OCI-LY7 (cell line): ENCODE measurements around the gene HIRIP3. TPM values are rescaled to one million over a fixed set of nuclear protein-coding genes. Genes with fewer than 3 reads are reported as not detected.

ENCODE experiments used
- BruUV-seq: library from RNA; stranded (reverse); fragments of 400-500 nt; replicated peaks from 2 replicates; lab custom pipeline; 2021; lab: Mats Ljungman, UMichigan
- CTCF ChIA-PET: fragments of 300-600 bp; sonication (Branson Sonifier 250); formaldehyde crosslinking; loops from one replicate; lab custom pipeline; 2022; ENCODE audit warnings: antibody characterized with exemption; ENCODE audit not compliant: unreplicated experiment; lab: Charles Lee
- POLR2A ChIA-PET: fragments of 300-600 bp; sonication (Branson Sonifier 250); formaldehyde crosslinking; loops from one replicate; lab custom pipeline; 2022; ENCODE audit warnings: antibody characterized with exemption; lab: Charles Lee
- DNase-seq: peaks from one replicate; pipeline ENCODE4 v3.0.0-alpha.2; 2015; ENCODE audit warnings: low spot score
- H2AFZ ChIP-seq: fragments of 200-600 bp; sonication (generic), shearing (Covaris generic); 2 replicates; pipeline ENCODE4 v1.6.1; 2014; ENCODE audit warnings: mild to moderate bottlenecking, antibody characterized with exemption, low read length, moderate library complexity
- H3K27ac ChIP-seq: fragments of 200-600 bp; sonication (generic); 2 replicates; pipeline ENCODE4 v1.5.1; 2014; ENCODE audit warnings: mixed run types, low read depth, mild to moderate bottlenecking, moderate library complexity, low read length, inconsistent platforms; ENCODE audit not compliant: poor library complexity, severe bottlenecking
- H3K36me3 ChIP-seq: fragments of 200-600 bp; sonication (generic); 2 replicates; pipeline ENCODE4 v1.6.1; 2014; ENCODE audit warnings: mild to moderate bottlenecking, antibody characterized with exemption, low read length, moderate library complexity, mixed read lengths; ENCODE audit not compliant: insufficient read depth
- H3K4me1 ChIP-seq: fragments of 200-600 bp; sonication (generic); 2 replicates; pipeline ENCODE4 v1.5.1; 2014; ENCODE audit warnings: mild to moderate bottlenecking, low read length; ENCODE audit not compliant: insufficient read depth, poor library complexity, severe bottlenecking
- H3K4me2 ChIP-seq: fragments of 200-600 bp; sonication (generic); 2 replicates; pipeline ENCODE4 v1.6.1; 2014; ENCODE audit warnings: mild to moderate bottlenecking, low read length
- H3K4me3 ChIP-seq: fragments of 200-600 bp; sonication (generic); 2 replicates; pipeline ENCODE4 v1.5.1; 2014; ENCODE audit warnings: mild to moderate bottlenecking, low read depth, low read length; ENCODE audit not compliant: poor library complexity, severe bottlenecking
- H3K79me2 ChIP-seq: fragments of 200-600 bp; sonication (generic); 2 replicates; pipeline ENCODE4 v1.6.1; 2016; ENCODE audit warnings: low read depth, mild to moderate bottlenecking, low read length, moderate library complexity, mixed read lengths; ENCODE audit not compliant: insufficient read depth
- H3K9me2 ChIP-seq: fragments of 200-600 bp; sonication (generic); 2 replicates; pipeline ENCODE4 v1.6.1; 2016; ENCODE audit warnings: mild to moderate bottlenecking, low read length, mixed read lengths; ENCODE audit not compliant: insufficient read depth
- H3K9me3 ChIP-seq: fragments of 200-600 bp; sonication (generic); 2 replicates; pipeline ENCODE4 v1.6.1; 2014; ENCODE audit warnings: mild to moderate bottlenecking, mixed run types, low read length, mixed read lengths
- H4K20me1 ChIP-seq: fragments of 200-600 bp; sonication (generic); 2 replicates; pipeline ENCODE4 v1.6.1; 2014; ENCODE audit warnings: mild to moderate bottlenecking, antibody characterized with exemption, low read length, moderate library complexity, mixed read lengths; ENCODE audit not compliant: insufficient read depth
- CTCF ChIP-seq: fragments of 200-600 bp; sonication (generic); conservative IDR thresholded peaks from 2 replicates; pipeline ENCODE4 v1.5.1; 2014; ENCODE audit warnings: mild to moderate bottlenecking, antibody characterized with exemption, low read length, moderate library complexity, mixed read lengths
- EZH2phosphoT487 ChIP-seq: fragments of 200-600 bp; sonication (generic); IDR thresholded peaks from 2 replicates; pipeline ENCODE4 v1.6.1; 2018; ENCODE audit warnings: low read depth, borderline replicate concordance, mild to moderate bottlenecking, mixed run types, antibody characterized with exemption, low read length, moderate library complexity, mixed read lengths
- intact Hi-C: fragments of 100-400 bp; cut with micrococcal nuclease; formaldehyde crosslinking; loops from one replicate; pipeline ENCODE4 v1.10.0; 2022; ENCODE audit not compliant: unreplicated experiment
- total RNA-seq, 2 experiments: library from RNA; depleted of rRNA in 1 of 2; stranded (reverse); fragments of >200 nt in 1 of 2; shearing (Covaris generic) in 1 of 2; gene quantifications; 2 replicates each; pipeline ENCODE4 v1.2.3, GENCODE V29; 2014 to 2022

The HIRIP3 gene
- total RNA-seq, 2 experiments from 2014 or later: 43.2 to 60.4 TPM

GRCh38 chr16:29950806-29951461 lies 44.5 kb downstream of the HIRIP3 start:
- no peaks in the 10 kb centered on the region for H3K79me2 ChIP-seq
- DNase-seq: no peak
- TF ChIP-seq CTCF: no peak
- TF ChIP-seq EZH2phosphoT487: no peak
- H3K9me3 ChIP-seq: peaks cover 18% of the 10 kb centered on the region; the same call in 1 of the 2 replicates
- H3K4me1 ChIP-seq: peaks cover 26% of the 10 kb centered on the region
- no TSS peak for BruUV-seq
- H3K4me3 ChIP-seq: no peak overlapping the region
- H3K9me2 ChIP-seq: no peaks in the 10 kb centered on the region
- H3K4me2 ChIP-seq: no peak overlapping the region
- no peak overlapping the region for H2AFZ ChIP-seq
- ChIA-PET CTCF (no interaction called here), POLR2A (no interaction called here)
- intact Hi-C loops: no loop called here
- no peak overlapping the region for H3K27ac ChIP-seq
- H3K36me3 ChIP-seq: no peaks in the 10 kb centered on the region
- no peaks in the 10 kb centered on the region for H4K20me1 ChIP-seq

GRCh38 chr16:29947897-29948296 lies 47.5 kb downstream of the HIRIP3 start:
- Histone ChIP-seq H3K4me2 (no peak overlapping the region), H3K4me3 (no peak overlapping the region), H3K9me3 (peaks cover 18% of the 10 kb centered on the region; the same call in 1 of the 2 replicates), H3K4me1 (no peaks in the 10 kb centered on the region), H3K27ac (no peak overlapping the region), H2AFZ (no peak overlapping the region), H4K20me1 (no peaks in the 10 kb centered on the region), H3K9me2 (no peaks in the 10 kb centered on the region), H3K79me2 (no peaks in the 10 kb centered on the region), H3K36me3 (no peaks in the 10 kb centered on the region)
- POLR2A ChIA-PET: interaction anchor here (0.9 kb wide), 1 partner anchor 21 kb away, joined by 3 read pairs; no protein-coding TSS in a partner anchor
- TF ChIP-seq EZH2phosphoT487 (no peak), CTCF (no peak)
- CTCF ChIA-PET: no interaction called here
- intact Hi-C loops: no loop called here
- no TSS peak for BruUV-seq
- no peak for DNase-seq
